Measurements from ENCODE around the gene C20orf141.

C20orf141 gene

DNA sequence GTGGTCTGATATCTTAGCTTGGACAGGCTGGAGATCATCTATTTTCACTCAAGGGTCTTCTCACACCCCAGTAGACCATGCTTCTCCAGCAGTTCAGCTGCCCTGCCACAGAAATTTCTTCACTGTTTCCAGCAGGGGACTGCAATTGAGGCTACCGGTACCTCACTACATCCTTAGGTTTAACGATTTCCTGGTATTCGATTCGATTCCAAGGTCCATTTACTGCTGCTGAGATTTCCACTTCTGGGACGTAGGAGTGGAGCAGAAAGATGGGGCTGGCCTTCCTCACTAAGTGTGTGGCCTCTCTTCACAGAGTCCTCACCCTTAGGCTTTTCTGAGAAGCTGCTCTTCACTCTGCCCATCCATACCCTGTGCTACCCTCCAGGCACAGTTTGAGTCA is 31.9 kb downstream of the C20orf141 start:
- no peak for DNase-seq

DNA sequence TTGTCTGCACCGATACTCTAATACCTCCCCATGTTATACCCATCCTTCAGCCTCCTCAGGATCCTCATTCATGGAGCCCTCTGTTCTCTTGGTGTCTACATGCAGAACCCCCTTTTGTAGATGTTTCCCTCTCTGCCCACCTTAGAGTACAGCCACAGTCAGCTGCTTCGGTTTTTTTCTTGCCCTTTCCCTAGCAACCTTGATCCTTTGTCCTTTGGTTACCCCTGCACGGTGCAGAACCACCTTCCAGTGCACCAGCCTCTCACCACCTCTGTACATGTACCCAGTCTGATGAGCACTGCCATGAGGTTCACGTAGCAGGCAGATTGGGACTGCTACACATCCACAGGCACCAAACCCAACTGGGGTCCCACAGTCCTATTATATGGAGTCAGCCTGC is 33.0 kb downstream of the C20orf141 start:
- no peak for DNase-seq

DNA sequence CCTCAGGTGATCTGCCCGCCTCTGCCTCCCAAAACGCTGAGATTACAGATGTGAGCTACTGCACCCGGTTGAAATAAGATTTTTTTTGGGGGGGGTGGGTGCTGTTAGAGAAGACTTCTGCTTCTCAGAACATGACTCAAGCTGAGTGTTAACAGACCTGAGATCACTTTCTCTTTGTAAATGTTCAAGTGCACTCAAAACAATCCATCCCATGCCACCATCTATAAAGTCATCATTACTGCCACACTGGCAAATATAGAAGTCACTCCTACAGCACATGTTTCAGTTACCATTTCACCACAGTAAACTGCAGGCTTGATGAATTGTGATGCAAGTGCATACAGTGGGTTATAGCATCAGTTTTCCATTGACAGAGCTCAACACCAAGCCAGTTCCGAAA is 34.7 kb downstream of the C20orf141 start:
- no peak for DNase-seq

DNA sequence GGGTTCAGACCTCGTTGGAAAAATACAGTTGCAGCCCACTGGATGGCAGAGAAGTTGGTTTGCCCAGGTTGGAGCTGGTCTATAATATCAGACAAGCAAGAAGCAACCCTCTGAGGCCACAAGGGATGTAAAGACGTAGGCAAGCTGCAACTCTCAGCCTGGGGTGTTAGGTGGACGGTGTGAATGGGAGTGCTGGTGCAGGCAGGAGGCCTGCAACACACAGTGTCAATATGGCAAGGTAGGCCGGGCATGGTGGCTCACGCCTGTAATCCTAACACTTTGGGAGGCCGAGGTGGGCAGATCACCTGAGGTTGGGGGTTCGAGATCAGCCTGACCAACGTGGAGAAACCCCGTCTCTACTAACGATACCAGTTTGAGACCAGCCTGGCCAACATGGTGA is 36.3 kb downstream of the C20orf141 start:
- DNase-seq: no peak

DNA sequence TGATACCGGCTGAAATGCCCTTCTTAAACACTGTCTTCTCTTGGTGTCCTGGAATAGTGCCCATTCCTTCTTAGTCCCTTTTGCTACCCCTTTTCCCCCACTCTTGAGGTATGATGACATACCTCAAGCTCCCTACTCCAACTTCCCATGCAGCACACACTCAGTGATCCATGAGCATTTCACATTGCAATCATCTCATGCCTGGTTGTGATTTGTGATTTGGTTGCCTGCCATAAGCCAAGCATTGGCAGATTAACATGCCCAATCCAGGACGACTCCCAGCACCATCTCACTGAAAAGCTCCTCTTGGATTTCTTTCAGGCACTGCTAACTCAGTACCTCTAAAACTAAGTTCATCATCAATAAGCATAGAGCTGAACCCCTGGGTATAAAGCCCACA is 43.8 kb downstream of the C20orf141 start:
- no peak for DNase-seq

DNA sequence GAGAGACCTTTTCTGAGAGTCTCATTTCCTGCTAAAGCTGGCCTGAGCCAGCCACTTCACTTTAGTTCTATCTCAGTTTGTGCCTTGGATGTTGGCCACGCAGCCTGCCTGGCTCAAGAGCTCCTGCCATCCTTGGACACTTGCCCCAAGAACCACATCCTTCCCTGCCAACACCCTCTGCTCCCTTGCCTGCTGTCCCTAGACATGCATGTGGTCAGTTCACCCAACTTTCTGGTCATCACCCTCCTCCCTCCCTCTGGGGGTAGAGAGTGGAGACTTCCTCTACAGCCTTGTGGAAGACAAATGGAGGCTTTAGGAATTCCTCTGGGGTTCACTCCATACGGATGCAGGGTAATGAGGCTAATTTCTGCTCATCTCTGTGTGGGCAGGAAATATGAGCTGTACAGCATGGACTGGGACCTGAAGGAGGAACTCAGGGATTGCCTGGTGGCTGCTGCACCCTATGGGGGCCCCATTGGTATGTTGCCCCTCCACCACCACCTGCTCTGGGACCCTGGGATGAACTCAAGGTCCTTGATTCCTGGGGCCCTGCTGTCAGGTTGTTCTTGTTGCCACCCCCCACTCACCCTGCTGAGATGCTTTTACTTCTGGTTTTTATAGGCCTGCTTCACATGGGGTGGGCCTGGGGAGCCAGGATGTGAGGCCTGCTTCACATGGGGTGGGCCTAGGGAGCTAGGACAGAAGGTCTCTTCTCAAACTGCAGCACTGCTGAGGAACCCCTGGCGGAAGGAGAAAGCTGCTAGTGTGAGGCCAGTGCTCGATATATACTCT is 44.7 kb downstream of the C20orf141 start:
- peak in 16 of 51 donors; percentile 12 to 56 (median 28) for DNase-seq

DNA sequence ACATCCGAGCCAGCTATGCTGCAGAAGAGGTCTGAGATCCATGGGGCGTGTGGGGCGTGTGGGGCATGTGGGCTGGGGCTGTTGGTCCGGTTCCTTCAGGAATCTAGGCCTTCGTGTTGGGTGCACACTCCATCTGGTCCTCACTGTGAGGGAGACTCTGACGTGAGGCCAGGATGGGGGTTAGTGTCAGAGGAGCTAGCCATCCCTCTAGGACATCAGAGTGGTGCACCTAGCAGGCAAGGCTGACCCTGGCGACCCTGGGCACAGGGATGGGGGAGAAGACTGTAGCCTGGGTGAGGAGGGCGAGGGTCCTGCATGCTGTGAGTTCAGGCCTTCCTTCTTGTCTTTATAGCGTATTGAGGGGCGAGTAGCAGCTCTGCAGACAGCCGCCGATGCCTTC is 49.8 kb downstream of the C20orf141 start:
- DNase-seq: no peak

DNA sequence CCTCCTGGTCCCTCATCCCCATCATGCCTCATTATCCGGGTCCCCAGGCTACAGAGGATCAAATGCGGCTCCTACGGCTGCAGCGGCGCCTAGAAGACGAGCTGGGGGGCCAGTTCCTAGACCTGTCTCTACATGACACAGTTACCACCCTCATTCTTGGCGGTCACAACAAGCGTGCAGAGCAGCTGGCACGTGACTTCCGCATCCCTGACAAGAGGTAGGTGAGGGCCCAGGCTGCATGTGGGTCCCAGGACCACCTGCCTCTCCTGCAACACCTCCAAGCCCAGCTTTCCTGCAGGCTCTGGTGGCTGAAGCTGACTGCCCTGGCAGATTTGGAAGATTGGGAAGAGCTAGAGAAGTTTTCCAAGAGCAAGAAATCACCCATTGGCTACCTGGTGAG is 50.3 kb downstream of the C20orf141 start:
- no peak for DNase-seq

Measured in hypothalamus (tissue), 51 donors.